CD14-positive monocyte (primary cell): ENCODE measurements around the gene MILR1. TPM values are rescaled to one million over a fixed set of nuclear protein-coding genes. Genes with fewer than 3 reads are reported as not detected.

Source experiments
- DNase-seq, 3 donors: peaks; one replicate each; pipeline ENCODE4 v3.0.0-alpha.2; 2011 to 2022
- H2AFZ ChIP-seq: 2 replicates; pipeline ENCODE4 v1.6.0; 2012; ENCODE audit warnings: mild to moderate bottlenecking, low read depth, low read length, inconsistent platforms; ENCODE audit not compliant: insufficient read depth, poor library complexity, severe bottlenecking
- H3K27ac ChIP-seq, 2 donors: 1 replicate in 1 of 2; 2 replicates in 1 of 2; pipeline ENCODE4 v1.5.1; 2012 to 2013; ENCODE audit warnings: low read length in 2 of 2, control low read depth in 1 of 2, inconsistent platforms in 1 of 2, low read depth in 1 of 2, mild to moderate bottlenecking in 1 of 2
- H3K27me3 ChIP-seq, 2 donors: one replicate each; pipeline versions ENCODE4 v1.6.0 to v1.6.1; 2011 to 2013; ENCODE audit warnings: low read length in 2 of 2; ENCODE audit not compliant: control insufficient read depth in 2 of 2, insufficient read depth in 2 of 2
- H3K36me3 ChIP-seq, 2 donors: replicated peaks in 1 of 2; 1 replicate in 1 of 2; 2 replicates in 1 of 2; pipeline versions ENCODE4 v1.5.1 to v1.6.1; 2012 to 2013; ENCODE audit warnings: low read length in 2 of 2, control low read depth in 1 of 2, inconsistent platforms in 1 of 2, mild to moderate bottlenecking in 1 of 2; ENCODE audit not compliant: insufficient read depth in 2 of 2, control insufficient read depth in 1 of 2
- H3K4me1 ChIP-seq, 2 donors: 1 replicate in 1 of 2; 2 replicates in 1 of 2; pipeline versions ENCODE4 v1.5.1 to v1.6.1; 2012 to 2013; ENCODE audit warnings: low read length in 2 of 2, control low read depth in 1 of 2, inconsistent platforms in 1 of 2, mild to moderate bottlenecking in 1 of 2, moderate library complexity in 1 of 2; ENCODE audit not compliant: insufficient read depth in 2 of 2, control insufficient read depth in 1 of 2
- H3K4me2 ChIP-seq: replicated peaks from 2 replicates; pipeline ENCODE3; 2012; ENCODE audit warnings: low read length, moderate library complexity, mild to moderate bottlenecking; ENCODE audit not compliant: poor library complexity, severe bottlenecking; ENCODE audit errors: extremely low read depth
- H3K4me3 ChIP-seq, 3 experiments: fragments of 200-600 bp in 1 of 3; sonication (generic) in 1 of 3; replicated peaks in 1 of 3; 1 replicate in 2 of 3; 2 replicates in 1 of 3; pipeline ENCODE4 v1.5.1; 2011 to 2013; ENCODE audit warnings: low read length in 3 of 3, mild to moderate bottlenecking in 3 of 3, control low read depth in 2 of 3, low read depth in 2 of 3, inconsistent platforms in 1 of 3, moderate library complexity in 1 of 3
- H3K79me2 ChIP-seq: 2 replicates; pipeline ENCODE4 v1.6.0; 2012; ENCODE audit warnings: mild to moderate bottlenecking, control low read depth, inconsistent platforms, low read length, moderate library complexity; ENCODE audit not compliant: insufficient read depth
- H3K9ac ChIP-seq: 2 replicates; pipeline ENCODE4 v1.6.0; 2017; ENCODE audit warnings: low read length, mild to moderate bottlenecking; ENCODE audit not compliant: insufficient read depth, poor library complexity, severe bottlenecking
- H3K9me3 ChIP-seq, 2 donors: replicated peaks in 1 of 2; 1 replicate in 1 of 2; 2 replicates in 1 of 2; pipeline versions ENCODE4 v1.5.1 to v1.6.1; 2012 to 2013; ENCODE audit warnings: low read length in 2 of 2, control low read depth in 1 of 2; ENCODE audit not compliant: control insufficient read depth in 1 of 2, insufficient read depth in 1 of 2
- H4K20me1 ChIP-seq: 2 replicates; pipeline ENCODE4 v1.6.0; 2012; ENCODE audit warnings: mild to moderate bottlenecking, low read length, control low read depth, moderate library complexity; ENCODE audit not compliant: insufficient read depth
- H3K27ac Mint-ChIP-seq, 7 donors: one replicate each; pipeline ENCODE4 v1.8.0; 2020; ENCODE audit warnings: mild to moderate bottlenecking in 7 of 7, mixed read lengths in 7 of 7, moderate library complexity in 6 of 7, inconsistent platforms in 2 of 7
- H3K27me3 Mint-ChIP-seq, 3 donors: one replicate each; pipeline ENCODE4 v1.8.0; 2021 to 2022; ENCODE audit warnings: low read depth in 3 of 3, mild to moderate bottlenecking in 3 of 3, mixed read lengths in 3 of 3, moderate library complexity in 3 of 3, inconsistent platforms in 1 of 3
- H3K36me3 Mint-ChIP-seq, 2 donors: one replicate each; pipeline ENCODE4 v1.8.0; 2020; ENCODE audit warnings: mixed read lengths in 2 of 2, inconsistent platforms in 1 of 2, mild to moderate bottlenecking in 1 of 2
- H3K4me1 Mint-ChIP-seq: one replicate; pipeline ENCODE4 v1.8.0; 2020; ENCODE audit warnings: mild to moderate bottlenecking, mixed read lengths
- H3K4me3 Mint-ChIP-seq, 2 donors: one replicate each; pipeline ENCODE4 v1.8.0; 2020; ENCODE audit warnings: mild to moderate bottlenecking in 2 of 2, mixed read lengths in 2 of 2, moderate library complexity in 1 of 2
- H3K9me3 Mint-ChIP-seq, 7 donors: one replicate each; pipeline ENCODE4 v1.8.0; 2020 to 2022; ENCODE audit warnings: mixed read lengths in 7 of 7, mild to moderate bottlenecking in 6 of 7, moderate library complexity in 6 of 7, inconsistent platforms in 2 of 7
- CTCF ChIP-seq: fragments of 200-600 bp; IDR thresholded peaks from one replicate; pipeline ENCODE4 v1.8.0; 2022; ENCODE audit warnings: antibody characterized with exemption, mild to moderate bottlenecking
- WGBS: methylation state at CpG from one replicate; pipeline ENCODE4 v1.1.5; 2013; ENCODE audit warnings: missing lambda C conversion rate; ENCODE audit not compliant: insufficient coverage; 5-methylcytosine and 5-hydroxymethylcytosine counted together
- intact Hi-C, 2 donors: fragments of 100-400 bp; cut with micrococcal nuclease; formaldehyde crosslinking; loops; one replicate each; pipeline versions ENCODE4 v1.15.0 to v1.15.1; 2023
- polyA plus RNA-seq, 3 donors: library from polyadenylated mRNA; depleted of rRNA in 1 of 3; unstranded in 2 of 3; stranded (reverse) in 1 of 3; fragments of 300-500 nt in 2 of 3; fragments of >200 nt in 1 of 3; fragmentation: Illumina TruSeq in 2 of 3; gene quantifications; 1 replicate in 2 of 3; 2 replicates in 1 of 3; pipeline ENCODE4 v1.2.3, GENCODE V29; 2012 to 2021

The MILR1 gene
- polyA plus RNA-seq, 3 donors, result 72.0 to 95.2 (median 81.7) TPM

- TF ChIP-seq CTCF, result no peak
- Histone ChIP-seq H3K9me3 (peaks cover 23 to 27% of the 10 kb centered on the region in 2 donors), H3K79me2 (no peaks in the 10 kb centered on the region), H3K27me3 (no peaks in the 10 kb centered on the region), H3K36me3 (no peaks in the 10 kb centered on the region), H3K9ac (peak overlapping the region; percentile 57), H3K4me2 (peak overlapping the region; percentile 53), H3K4me1 (peaks cover 46 to 59% of the 10 kb centered on the region in 2 donors), H3K27ac (peak overlapping the region; percentile 93 to 96), H3K4me3 (peak overlapping the region in 1 of 3 experiments; percentile 44), H4K20me1 (no peaks in the 10 kb centered on the region), H2AFZ (peak overlapping the region; percentile 62)
- Mint-ChIP-seq H3K4me3 (peak overlapping the region; percentile 62 to 78), H3K36me3 (peaks cover 10 to 15% of the 10 kb centered on the region in 2 donors), H3K4me1 (peaks cover 51% of the 10 kb centered on the region), H3K9me3 (peaks cover 23 to 32% (median 29%) of the 10 kb centered on the region in 7 donors), H3K27me3 (no peaks in the 10 kb centered on the region), H3K27ac (peak overlapping the region; percentile 94 to 99 (median 99))
- DNase-seq, result peak in 1 of 3 donors; percentile 63
- intact Hi-C loops, result no loop called here
- no CpG with 5 or more reads among the region's 3 CpGs for WGBS
Measured at GRCh38 chr17:64442541-64442971, 6.4 kb upstream of the MILR1 start.

- H3K9me3 ChIP-seq, result peaks cover 16 to 20% of the 10 kb centered on the region in 2 donors
- H3K36me3 Mint-ChIP-seq, result peaks cover 10 to 11% of the 10 kb centered on the region in 2 donors
- H2AFZ ChIP-seq, result no peak overlapping the region
- WGBS, result 83% methylated on average over 2 of the region's 6 CpGs
- TF ChIP-seq CTCF, result no peak
- H3K79me2 ChIP-seq, result peaks cover under 1% of the 10 kb centered on the region
- intact Hi-C loops, result no loop called here
- H3K4me3 ChIP-seq, result no peak overlapping the region
- DNase-seq, result peak in 1 of 3 donors; percentile 29
- peaks cover 17 to 25% (median 22%) of the 10 kb centered on the region in 7 donors for H3K9me3 Mint-ChIP-seq
- H3K27me3 ChIP-seq, result no peaks in the 10 kb centered on the region
- H3K4me3 Mint-ChIP-seq, result no peak overlapping the region
- no peaks in the 10 kb centered on the region for H4K20me1 ChIP-seq
- peaks cover 53 to 66% of the 10 kb centered on the region in 2 donors for H3K4me1 ChIP-seq
- H3K27me3 Mint-ChIP-seq, result no peaks in the 10 kb centered on the region
- peak overlapping the region; percentile 93 to 96 for H3K27ac ChIP-seq
- H3K4me2 ChIP-seq, result peak overlapping the region; percentile 53
- peak overlapping the region; percentile 94 to 99 (median 99) for H3K27ac Mint-ChIP-seq
- H3K36me3 ChIP-seq, result no peaks in the 10 kb centered on the region
- peak overlapping the region; percentile 57 for H3K9ac ChIP-seq
- peaks cover 57% of the 10 kb centered on the region for H3K4me1 Mint-ChIP-seq
Measured at GRCh38 chr17:64443086-64443760, 5.7 kb upstream of the MILR1 start.
